GM21515 (cell line): ENCODE results near the gene AMBRA1.
A peak's percentile ranks its signal among the peaks of the same experiment; 100 is the strongest.
"Not testable (repeated sequence)": the region's sequence is repeated elsewhere in the genome, so short reads cannot be mapped to it uniquely, and the experiment has no call there.

ENCODE experiments used
- ATAC-seq: cut with Tn5 transposase; IDR thresholded peaks from one replicate; pipeline ENCODE4 v1.9.1; 2021; ENCODE audit not compliant: unreplicated experiment

The AMBRA1 gene

DNA sequence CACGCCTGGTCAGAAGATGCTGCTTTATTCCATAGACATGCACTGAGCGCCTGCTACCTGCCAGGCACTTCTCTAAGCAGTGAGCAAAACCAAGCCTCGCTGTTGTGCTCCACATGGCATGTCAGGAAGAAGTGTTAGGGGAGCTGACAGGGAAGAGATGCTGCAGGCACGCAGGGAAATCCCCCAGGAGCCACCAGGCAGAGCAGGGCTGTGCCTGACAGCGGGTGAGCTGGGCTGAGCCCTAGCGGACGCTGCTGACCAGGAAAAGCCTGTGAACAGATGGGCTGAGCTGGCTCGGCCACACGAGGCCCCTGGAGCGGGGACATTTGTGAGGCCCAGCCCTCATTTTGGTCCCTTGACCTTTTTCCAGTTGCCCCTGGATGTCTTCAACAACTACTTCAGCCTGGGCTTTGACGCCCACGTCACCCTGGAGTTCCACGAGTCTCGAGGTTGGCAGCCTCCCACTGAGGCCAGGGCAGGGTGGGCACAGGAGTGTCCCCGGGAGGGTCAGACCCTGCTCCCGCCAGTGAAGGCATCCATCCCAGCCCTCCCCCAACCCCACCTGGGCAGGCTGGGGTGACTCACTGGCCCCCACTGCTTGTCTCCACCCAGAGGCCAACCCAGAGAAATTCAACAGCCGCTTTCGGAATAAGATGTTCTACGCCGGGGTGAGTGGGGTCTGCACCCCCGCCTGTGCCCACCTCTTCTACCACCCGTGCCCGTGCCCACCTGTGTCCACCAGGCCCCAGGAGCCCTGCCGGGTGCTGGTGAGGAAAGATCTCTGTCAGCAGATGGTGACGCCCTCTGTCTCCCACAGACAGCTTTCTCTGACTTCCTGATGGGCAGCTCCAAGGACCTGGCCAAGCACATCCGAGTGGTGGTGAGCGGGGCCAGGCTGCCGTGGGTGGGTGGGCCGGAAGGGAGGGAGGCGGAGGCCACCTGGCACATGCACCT is 219.8 kb downstream of the AMBRA1 start:
- no peak for ATAC-seq

DNA sequence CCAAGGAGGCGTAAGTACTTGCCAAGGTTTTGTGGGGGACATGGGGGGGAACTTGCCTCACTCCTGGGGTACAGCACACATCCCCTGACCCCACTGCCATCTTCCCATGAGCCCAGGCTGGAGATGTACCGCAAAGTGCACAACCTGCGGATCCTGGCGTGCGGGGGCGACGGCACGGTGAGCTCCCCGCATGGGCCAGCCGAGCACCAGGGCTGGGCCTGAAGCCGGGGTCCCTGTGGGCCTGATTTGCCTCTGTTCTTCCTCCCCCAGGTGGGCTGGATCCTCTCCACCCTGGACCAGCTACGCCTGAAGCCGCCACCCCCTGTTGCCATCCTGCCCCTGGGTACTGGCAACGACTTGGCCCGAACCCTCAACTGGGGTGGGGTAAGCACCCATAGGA is 221.3 kb downstream of the AMBRA1 start:
- ATAC-seq: not testable (repeated sequence)

DNA sequence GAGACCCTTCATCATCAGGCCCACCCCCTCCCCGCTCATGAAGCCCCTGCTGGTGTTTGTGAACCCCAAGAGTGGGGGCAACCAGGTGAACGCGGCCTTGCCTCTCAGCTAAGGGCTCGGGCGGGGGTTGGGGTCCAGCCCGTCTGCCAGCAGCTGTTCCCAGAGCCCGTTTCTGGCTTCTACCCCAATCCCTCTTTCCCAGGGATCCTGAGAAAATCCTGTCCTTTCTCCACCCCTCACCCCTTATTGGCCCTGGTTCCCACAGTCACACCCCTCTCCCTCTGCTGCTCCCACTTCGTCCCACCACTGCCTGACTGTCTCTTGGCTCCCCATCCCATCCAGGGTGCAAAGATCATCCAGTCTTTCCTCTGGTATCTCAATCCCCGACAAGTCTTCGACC is 221.7 kb downstream of the AMBRA1 start:
- no peak for ATAC-seq

DNA sequence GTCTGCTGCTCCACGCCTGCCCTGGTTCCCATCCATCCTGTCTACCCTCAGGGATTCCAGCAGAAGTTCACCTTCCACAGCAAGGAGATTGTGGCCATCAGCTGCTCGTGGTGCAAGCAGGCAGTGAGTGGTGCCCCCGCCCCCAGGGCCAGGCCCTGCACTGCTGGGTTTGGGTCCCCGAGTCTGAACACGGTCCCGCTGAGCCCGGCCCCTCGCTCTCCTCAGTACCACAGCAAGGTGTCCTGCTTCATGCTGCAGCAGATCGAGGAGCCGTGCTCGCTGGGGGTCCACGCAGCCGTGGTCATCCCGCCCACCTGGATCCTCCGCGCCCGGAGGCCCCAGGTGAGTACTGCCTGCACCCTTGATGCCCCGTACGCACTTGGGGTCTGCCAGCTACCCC is 222.6 kb downstream of the AMBRA1 start:
- not testable (repeated sequence) for ATAC-seq

DNA sequence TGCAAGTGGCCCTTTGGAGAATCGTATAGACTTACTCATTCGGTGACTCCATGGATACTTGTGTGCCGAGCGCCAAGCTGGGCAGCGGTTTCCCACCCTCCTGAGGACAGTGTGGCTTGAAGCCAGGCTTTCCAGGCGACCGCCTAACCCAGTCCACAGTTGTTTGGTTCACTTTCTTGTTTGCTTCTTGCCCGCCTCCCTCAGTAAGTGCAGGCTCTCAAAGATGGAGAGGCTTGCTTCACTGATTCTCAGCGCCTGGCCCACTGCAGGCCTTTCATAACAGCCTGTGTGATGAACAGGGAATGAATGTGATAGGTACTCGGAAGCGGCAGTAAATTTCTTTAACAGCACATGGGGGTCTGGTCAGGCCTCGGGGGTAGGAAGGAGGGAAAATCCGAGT is 223.6 kb downstream of the AMBRA1 start:
- ATAC-seq: no peak

DNA sequence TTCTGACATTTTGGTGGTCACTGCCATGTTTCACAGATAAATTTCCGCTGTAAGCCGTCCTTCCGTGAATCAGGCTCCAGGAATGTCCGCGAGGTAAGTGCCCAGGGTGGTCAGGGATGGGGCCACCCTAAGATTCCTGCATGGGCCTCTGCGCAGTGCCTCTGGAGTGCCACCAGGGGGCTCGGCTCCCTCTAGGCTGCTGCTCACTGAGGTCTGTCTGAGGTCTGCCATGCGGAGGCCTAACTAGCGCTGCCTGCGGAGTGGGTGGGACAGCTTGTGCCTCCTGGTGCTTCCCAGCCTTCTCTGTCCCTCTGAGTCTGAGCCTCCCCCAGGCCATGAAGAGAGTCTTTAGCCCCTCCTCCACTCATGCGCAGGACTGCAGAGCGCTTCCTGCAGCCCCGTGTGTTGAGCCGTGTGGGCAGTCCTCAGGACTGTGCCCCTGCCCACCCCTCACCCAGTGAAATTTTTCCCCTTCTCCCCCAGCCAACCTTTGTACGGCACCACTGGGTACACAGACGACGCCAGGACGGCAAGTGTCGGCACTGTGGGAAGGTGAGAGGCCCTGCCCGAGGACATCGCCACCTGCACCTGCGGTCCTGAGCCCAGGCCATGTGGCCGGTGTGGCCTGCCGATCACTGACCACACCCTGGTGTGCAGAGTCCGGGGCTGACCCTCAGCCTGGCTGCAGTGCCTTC is 224.2 kb downstream of the AMBRA1 start:
- ATAC-seq: peak; percentile 48

DNA sequence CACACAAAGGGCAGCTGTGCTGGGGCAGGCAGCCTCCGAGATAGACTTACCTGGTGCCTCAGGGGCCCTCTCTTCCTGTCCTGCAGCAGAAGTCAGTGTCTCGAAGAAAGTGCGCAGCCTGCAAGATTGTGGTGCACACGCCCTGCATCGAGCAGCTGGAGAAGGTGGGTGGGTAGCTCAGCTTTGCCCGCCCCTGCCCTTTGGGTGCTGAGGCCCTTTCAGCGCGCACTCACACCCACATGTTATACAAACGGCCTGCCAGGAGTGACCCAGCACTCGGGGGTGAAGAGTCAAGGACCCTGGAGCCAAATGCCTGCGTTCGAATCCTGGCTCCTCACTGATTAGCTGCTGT is 225.9 kb downstream of the AMBRA1 start:
- no peak for ATAC-seq

DNA sequence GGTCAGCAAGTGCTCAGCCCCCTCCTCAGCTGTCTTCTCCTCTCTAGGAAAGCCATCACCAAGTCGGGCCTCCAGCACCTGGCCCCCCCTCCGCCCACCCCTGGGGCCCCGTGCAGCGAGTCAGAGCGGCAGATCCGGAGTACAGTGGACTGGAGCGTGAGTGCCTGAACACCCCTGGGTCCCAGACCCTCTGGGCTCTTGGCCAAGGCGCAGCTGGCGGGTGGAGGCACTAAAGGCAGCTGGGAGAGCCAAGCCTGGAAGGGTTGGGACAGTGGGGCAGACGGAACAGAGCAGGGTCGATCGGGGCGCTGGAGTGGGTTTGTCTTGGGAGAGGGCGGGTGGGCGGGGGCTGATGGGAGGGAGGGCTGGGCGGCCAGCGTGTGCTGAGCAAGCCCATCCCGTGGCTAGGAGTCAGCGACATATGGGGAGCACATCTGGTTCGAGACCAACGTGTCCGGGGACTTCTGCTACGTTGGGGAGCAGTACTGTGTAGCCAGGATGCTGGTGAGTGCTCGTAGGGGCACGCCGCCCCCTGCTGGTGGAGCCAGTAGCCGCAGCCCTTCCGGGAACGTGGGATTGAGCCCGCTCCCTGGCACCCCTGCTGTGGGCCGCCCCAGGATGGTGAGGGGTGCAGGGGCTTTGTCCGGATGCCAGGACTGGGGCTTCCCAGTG is 226.4 kb downstream of the AMBRA1 start:
- peak; percentile 60 for ATAC-seq

DNA sequence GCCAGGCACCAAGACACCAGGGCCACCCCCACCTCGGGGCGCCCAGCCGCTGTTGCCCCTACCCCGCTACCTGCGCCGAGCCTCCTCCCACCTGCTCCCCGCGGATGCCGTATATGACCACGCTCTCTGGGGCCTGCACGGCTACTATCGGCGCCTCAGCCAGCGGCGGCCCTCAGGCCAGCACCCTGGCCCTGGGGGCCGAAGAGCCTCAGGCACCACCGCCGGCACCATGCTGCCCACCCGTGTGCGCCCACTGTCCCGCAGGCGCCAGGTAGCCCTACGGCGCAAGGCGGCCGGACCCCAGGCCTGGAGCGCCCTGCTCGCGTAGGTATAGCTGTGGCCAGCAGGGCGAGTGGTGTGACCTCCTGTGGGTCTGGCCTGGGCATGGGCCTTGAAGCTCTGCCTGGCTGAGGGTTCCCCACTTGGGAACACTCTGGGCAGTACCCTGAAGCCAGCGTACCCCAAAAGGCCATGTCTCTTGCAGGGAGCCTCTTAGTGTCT is 227.1 kb downstream of the AMBRA1 start:
- ATAC-seq: no peak

DNA sequence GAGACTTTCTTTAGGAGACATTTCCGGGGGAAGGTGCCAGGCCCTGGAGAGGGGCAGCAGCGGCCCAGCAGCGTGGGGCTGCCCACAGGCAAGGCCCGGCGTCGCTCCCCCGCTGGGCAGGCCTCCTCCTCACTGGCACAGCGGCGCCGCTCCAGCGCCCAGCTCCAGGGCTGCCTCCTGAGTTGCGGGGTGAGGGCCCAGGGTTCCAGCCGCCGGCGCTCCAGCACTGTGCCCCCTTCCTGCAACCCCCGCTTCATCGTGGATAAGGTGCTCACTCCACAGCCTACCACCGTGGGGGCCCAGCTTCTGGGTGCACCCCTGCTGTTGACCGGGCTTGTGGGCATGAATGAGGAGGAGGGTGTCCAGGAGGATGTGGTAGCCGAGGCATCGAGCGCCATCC is 227.6 kb downstream of the AMBRA1 start:
- no peak for ATAC-seq

DNA sequence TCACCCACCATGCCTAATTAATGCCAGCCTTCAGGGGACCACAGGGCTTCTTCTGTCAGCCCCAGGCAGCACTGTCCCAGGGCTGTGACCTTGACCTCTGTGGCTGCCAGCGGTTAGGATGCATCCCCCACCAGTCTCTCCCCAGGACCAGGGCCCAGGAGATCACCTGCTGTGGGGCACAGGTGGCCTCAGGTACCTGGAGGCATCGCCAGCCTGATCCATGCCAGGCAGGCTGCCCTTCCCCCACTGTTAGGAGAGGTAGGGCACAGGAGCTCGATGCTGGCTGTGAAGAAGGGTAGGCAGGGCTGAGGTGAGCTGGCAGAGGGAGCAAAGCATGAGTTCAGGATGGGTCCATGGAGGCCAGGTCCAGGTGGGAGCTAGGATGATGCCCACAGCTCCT is 229.0 kb downstream of the AMBRA1 start:
- no peak for ATAC-seq

DNA sequence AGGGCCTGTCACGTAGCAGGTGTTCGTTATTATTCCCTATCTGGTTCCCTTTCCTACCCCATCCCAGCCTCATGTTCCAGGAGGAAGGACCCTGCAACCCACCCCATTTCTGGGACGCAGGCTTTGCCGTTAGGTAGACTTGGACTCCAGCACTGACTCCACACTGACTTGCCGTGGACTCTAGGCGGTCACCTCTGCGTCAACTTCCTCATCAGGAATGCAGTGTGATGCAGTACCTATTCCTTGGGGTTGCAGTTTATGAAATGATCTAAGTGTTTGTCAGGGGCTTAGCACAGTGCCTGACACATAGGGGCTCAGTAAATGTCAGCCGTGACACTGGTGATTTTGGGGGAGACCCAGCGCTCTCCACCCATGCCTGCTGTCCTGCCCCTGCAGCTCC is 229.8 kb downstream of the AMBRA1 start:
- no peak for ATAC-seq

DNA sequence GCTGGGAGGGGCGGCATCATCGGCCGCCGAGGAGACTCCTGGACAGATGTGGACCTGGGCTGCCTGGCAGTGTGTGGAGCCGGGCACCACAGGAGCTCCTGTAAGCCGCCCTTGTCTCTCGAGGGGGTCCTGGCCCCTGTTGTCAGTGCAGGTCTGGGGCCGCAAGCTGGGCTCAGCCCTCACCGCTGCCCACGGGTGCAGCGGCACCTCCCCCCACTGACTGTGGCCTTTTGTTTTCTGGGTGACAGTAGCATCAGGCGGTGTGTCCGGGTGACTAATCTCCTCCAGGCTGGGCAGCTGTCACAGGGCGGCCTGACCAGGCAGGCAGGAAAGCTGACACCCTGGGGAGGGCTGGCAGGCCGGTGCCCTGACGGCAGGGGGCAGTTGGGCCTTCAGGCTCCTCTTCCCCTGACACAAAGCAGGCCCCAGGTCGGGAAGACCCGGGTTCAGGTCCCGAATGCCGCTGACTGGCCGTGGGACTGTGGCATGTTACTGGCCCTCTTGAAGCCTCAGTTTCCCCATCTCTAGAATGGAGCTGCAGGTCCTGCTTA is 230.3 kb downstream of the AMBRA1 start:
- no peak for ATAC-seq

DNA sequence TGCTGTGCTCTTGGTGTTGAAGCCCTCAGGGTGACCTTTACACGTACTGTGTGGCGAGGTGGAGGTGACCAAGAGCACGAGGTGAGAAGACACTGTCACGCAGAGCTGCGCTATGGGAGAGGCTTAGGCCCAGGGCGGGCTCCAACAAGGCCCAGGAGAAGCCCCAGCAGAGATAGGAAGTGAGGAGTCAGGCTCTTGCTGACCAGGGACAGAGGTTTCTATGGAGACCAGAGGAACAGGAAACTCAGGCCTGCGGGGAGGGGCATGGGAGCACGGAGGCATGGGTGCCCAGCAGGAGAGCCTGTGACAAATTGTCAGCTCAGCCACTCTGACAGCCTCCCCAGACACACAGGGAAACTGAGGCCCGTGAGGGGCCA is 230.8 kb downstream of the AMBRA1 start:
- ATAC-seq: no peak

DNA sequence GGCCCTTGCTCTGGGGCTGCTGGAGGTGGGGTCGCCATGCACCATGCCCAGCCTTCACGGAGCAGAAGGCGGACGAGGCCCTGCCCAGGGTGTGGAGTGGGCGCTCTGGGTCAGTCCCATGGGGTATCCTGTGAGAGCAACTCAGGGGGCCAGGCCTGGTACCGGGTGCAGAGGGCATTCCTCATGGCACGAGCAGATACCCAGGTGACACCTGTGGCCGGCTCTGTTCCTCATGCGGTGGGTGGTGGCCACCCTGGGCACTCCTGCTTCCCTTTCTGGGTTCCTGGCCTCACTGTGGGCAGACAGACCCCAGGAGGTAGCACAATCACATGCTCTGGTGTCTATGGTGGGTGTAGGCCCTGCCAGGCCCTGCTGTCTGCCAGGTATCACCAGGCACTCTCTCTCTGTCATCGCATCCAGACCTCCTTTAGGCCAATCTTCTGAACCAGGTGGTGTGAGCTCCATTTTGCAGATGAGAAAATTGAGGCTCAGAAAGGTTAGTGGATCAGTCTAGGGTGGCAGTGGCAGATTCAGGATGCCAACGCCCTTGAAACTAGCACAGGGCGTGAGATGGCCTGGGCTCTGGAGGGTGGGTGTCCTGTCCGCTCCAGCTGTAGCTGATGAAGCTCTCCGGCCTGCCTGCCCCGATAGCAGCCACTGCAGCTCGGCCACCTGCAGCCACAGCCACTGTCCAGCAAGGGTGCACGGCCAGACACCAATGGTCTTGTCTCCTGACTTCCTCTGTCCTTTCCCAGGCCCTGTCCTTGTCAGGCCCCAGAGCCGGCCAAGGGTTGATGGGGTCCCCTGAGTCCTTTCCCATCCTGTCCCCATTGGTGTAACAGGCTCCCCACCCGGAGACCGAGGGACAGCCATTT is 231.4 kb downstream of the AMBRA1 start:
- ATAC-seq: no peak

DNA sequence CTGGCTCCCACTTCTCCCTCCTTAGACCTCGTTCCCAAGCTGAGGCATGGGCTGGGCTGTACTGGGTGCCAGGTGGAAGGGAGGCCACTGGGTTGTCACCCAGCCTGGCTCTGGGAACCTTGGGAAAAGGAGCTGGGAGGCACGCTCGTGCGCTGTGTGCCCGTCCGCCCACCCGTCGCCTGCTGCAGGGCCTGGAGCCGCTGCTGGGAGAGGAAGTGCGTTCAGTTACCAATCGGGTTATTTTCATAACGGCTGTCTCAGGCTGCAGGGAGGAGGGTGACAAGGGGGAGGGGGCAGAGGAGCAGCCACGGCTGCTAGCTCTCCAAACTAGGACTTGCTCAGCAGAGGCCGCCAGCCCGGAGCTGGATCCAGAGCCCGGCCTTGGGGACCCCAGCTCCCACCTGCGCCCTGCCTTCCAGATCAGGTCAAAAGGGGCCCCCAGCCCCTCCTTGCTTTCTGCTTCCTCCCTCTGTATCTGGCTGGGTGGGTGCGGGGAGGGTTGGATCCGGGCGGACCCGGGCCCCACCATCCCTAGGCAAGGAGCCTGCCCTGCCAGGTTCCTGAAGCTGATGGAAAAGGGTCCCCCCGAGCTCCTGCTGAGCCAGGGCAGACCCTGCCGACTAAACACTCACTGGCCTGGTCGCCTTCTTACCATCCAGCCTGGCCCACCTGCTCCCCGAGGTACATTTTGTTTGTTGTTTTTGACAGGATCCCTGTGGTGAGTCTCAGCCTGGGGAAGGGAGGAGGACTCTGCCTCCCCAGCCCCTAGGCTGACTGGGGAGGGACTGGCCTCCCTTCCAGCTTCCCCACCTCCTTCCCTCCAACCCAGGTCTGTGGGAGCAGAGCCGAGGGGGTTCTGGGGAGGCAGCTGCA is 232.3 kb downstream of the AMBRA1 start:
- peak; percentile 85 for ATAC-seq

DNA sequence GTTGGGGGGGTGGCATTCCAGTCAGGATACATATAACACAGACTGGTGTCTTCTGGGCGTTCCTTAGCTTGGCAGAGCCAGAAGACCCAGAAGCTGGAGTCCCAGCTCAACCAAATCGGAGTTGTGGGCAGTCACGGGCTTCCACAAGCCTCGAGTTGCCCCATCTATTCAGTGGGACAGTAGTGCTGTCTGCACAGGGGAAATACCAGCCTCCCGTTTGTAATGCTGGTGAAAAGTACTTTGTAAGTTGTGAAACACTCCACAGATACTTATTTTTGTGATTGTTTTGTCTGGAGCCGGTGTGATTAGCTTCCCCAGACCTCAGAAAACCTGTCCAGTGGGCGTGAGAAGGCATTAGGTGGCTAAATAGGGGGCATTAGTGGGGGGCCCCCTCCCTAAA is 232.9 kb downstream of the AMBRA1 start:
- no peak for ATAC-seq

DNA sequence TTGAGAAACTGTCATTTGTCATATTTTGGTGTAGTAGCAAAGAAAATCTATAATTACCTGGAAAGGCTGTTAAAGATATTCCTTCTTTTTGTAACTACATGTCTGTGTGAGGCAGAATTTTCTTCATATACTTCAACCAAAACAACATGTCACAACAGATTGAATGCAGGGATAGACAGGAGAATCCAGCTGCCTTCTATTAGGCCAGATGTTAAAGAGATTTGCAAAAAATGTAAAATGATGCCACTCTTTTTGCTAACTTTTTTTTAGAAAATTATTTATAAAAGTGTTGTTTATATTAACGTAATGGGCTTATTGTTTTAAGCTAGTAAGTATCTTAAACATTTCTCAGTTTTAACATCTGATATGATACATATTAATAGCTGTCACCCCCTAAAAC is 233.9 kb downstream of the AMBRA1 start:
- no peak for ATAC-seq

DNA sequence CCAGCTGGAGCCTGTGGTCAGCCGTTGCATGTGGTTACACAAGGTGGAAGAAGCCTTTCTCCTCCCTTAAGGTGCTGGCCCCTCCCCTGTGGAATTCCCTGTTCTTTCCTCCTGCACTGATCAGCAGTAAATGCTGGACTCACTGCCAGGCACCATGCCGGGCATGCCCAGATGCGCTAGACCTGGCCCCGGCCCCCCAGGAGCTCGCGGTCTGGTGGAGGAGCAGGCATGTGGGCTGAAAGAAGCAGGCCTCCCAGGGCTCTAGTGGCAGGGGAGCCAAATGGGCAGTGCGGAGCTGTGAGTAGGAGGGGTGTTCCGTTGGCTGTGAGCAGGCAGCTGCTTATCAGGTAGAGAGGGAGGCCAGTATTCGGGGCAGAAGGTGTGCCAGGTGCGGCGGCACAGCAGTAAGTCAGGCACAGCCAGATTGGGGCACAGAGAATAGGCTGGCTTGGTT is 236.3 kb downstream of the AMBRA1 start:
- no peak for ATAC-seq
